Upper lobe of right lung (tissue), 1 donor: ENCODE results near the gene TBX10. TPM values are rescaled to one million over a fixed set of nuclear protein-coding genes. Genes with fewer than 3 reads are reported as not detected.
"Not testable (repeated sequence)": the region's sequence is repeated elsewhere in the genome, so short reads cannot be mapped to it uniquely, and the experiment has no call there.

Experiments
- ATAC-seq: fragments of 200-7000 bp; cut with Tn5 transposase; one replicate; pipeline ENCODE4 v1.9.1; 2020; ENCODE audit warnings: mild to moderate bottlenecking, moderate library complexity
- DNase-seq: peaks from one replicate; pipeline ENCODE4 v3.0.0-alpha.2; 2020
- H3K27ac ChIP-seq: fragments of 200-600 bp; one replicate; pipeline ENCODE4 v1.8.0; 2022
- H3K27me3 ChIP-seq: fragments of 200-600 bp; one replicate; pipeline ENCODE4 v1.8.0; 2022; ENCODE audit warnings: mild to moderate bottlenecking
- H3K36me3 ChIP-seq: fragments of 200-600 bp; one replicate; pipeline ENCODE4 v1.8.0; 2022
- H3K4me1 ChIP-seq: fragments of 200-600 bp; one replicate; pipeline ENCODE4 v1.8.0; 2022
- H3K4me3 ChIP-seq: fragments of 200-600 bp; one replicate; pipeline ENCODE4 v1.8.0; 2022; ENCODE audit warnings: mild to moderate bottlenecking
- H3K9me3 ChIP-seq: fragments of 200-600 bp; one replicate; pipeline ENCODE4 v1.8.0; 2022
- CTCF ChIP-seq: fragments of 200-600 bp; IDR thresholded peaks from one replicate; pipeline ENCODE4 v1.8.0; 2022; ENCODE audit warnings: antibody characterized with exemption
- intact Hi-C: fragments of 100-400 bp; cut with DNase I; formaldehyde crosslinking; loops from one replicate; pipeline ENCODE4 v1.11.0; 2022
- total RNA-seq: library from RNA; stranded (reverse); fragmentation: NEBNext Ultra II Directional; extraction: Animal tissue kit (Norgen Biotek cat#: 25700); gene quantifications from one replicate; pipeline ENCODE4 v1.2.1, GENCODE V29; 2021
- donor health status: DM: no; HTN: yes; CAD: no; lungs with severe emphysema.

TBX10 gene
- total RNA-seq, 1 donor from 2014 or later, result not detected

- DNase-seq, result peak; percentile 41
Observed at GRCh38 chr11:67627441-67627811, 12.1 kb downstream of the TBX10 start.

DNA sequence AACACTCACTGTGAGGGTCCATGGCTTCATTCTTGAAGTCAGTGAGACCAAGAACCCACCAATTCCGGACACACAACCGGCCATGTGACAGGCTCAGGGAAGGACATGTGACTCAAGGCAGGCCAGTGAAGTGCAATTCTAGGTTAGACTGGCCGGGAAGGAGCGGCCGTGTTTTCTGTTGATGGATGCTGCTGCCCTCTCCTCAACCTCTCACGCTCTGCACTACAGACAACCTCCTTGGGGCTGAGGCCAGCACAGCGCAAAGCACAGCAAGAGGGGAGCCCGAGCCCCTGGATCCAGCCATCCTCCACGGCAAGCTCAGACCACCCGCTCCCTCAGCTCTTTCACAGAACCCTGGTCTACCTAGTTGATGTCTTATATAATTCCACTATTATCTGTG is 12.6 kb downstream of the TBX10 start:
- H3K27me3 ChIP-seq, result no peaks in the 10 kb centered on the region
- H3K4me1 ChIP-seq, result peaks cover 6% of the 10 kb centered on the region
- no peaks in the 10 kb centered on the region for H3K36me3 ChIP-seq
- no peak overlapping the region for H3K4me3 ChIP-seq
- ATAC-seq (no peak), DNase-seq (no peak)
- TF ChIP-seq CTCF, result no peak
- H3K9me3 ChIP-seq, result no peaks in the 10 kb centered on the region
- intact Hi-C loops, result no loop called here
- no peak overlapping the region for H3K27ac ChIP-seq

More at GRCh38 chr11:67627441-67627811, 12.1 kb downstream of the TBX10 start:
- no peaks in the 10 kb centered on the region for H3K9me3 ChIP-seq
- H3K4me3 ChIP-seq, result no peak overlapping the region
- no peak for ATAC-seq
- peaks cover 6% of the 10 kb centered on the region for H3K4me1 ChIP-seq
- H3K27ac ChIP-seq, result no peak overlapping the region
- no peak for TF ChIP-seq CTCF
- intact Hi-C loops, result no loop called here
- H3K36me3 ChIP-seq, result no peaks in the 10 kb centered on the region
- H3K27me3 ChIP-seq, result no peaks in the 10 kb centered on the region

DNA sequence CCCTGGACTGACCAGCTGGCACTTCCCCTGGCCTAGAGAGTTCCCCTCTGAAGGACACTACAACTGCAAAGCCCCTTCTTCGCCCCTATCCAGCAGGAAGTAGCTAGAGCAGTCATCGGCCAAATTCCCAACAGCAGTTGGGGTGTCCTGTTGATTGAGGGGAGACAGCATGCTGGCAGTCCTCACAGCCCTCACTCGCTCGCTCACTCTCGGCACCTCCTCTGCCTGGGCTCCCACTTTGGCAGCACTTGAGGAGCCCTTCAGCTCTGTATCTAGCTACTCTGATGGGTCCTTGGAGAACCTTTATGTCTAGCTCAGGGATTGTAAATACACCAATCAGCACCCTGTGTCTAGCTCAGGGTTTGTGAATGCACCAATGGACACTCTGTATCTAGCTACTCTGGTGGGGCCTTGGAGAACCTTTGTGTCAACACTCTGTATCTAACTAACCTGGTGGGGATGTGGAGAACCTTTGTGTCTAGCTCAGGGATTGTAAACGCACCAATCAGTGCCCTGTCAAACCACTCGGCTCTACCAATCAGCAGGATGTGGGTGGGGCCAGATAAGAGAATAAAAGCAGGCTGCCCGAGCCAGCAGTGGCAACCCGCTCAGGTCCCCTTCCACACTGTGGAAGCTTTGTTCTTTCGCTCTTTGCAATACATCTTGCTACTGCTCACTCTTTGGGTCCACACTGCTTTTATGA is 13.3 kb downstream of the TBX10 start:
- DNase-seq, H3K4me1 ChIP-seq, intact Hi-C loops, H3K36me3 ChIP-seq, H3K4me3 ChIP-seq, ATAC-seq, H3K9me3 ChIP-seq, H3K27me3 ChIP-seq, H3K27ac ChIP-seq: not testable (repeated sequence)

DNA sequence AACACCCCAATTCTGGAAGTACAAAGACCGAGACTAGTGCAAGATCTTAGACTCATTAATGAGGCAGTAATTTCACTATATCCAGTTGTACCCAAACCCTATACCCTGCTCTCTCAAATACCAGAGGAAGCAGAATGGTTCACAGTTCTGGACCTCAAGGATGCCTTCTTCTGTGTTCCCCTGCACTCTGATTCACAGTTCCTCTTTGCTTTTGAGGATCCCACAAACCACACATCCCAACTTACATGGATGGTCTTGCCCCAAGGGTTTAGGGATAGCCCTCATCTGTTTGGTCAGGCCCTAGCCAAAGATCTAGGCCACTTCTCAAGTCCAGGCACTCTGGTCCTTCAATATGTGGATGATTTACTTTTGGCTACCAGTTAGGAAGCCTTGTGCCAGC is 15.8 kb downstream of the TBX10 start:
- ATAC-seq, result not testable (repeated sequence)

GRCh38 chr11:67622905-67623304 is 16.7 kb downstream of the TBX10 start:
- intact Hi-C loops, H3K4me1 ChIP-seq, H3K36me3 ChIP-seq, H3K27me3 ChIP-seq, H3K9me3 ChIP-seq, ATAC-seq, DNase-seq, H3K4me3 ChIP-seq, H3K27ac ChIP-seq: not testable (repeated sequence)

More for the DNA sequence above, 15.8 kb downstream of the TBX10 start:
- intact Hi-C loops, H3K4me3 ChIP-seq, H3K27me3 ChIP-seq, H3K9me3 ChIP-seq, H3K27ac ChIP-seq, H3K36me3 ChIP-seq, DNase-seq, H3K4me1 ChIP-seq: not testable (repeated sequence)

- H3K27me3 ChIP-seq, H3K4me3 ChIP-seq, H3K36me3 ChIP-seq, DNase-seq, H3K9me3 ChIP-seq, H3K4me1 ChIP-seq, intact Hi-C loops, ATAC-seq, H3K27ac ChIP-seq: not testable (repeated sequence)
Observed at GRCh38 chr11:67621928-67622327, 17.6 kb downstream of the TBX10 start.

- H3K36me3 ChIP-seq, H3K4me1 ChIP-seq, H3K9me3 ChIP-seq, intact Hi-C loops, ATAC-seq, H3K27me3 ChIP-seq, H3K27ac ChIP-seq, H3K4me3 ChIP-seq, DNase-seq: not testable (repeated sequence)
Observed at GRCh38 chr11:67620621-67621020, 18.9 kb downstream of the TBX10 start.

- ATAC-seq, intact Hi-C loops, H3K27me3 ChIP-seq, H3K9me3 ChIP-seq, DNase-seq, H3K36me3 ChIP-seq, H3K4me1 ChIP-seq, H3K4me3 ChIP-seq, H3K27ac ChIP-seq: not testable (repeated sequence)
Observed at GRCh38 chr11:67619683-67620618, 19.6 kb downstream of the TBX10 start.

GRCh38 chr11:67618901-67619659 is 20.5 kb downstream of the TBX10 start:
- DNase-seq, ATAC-seq, H3K4me1 ChIP-seq, H3K27ac ChIP-seq, H3K4me3 ChIP-seq, H3K9me3 ChIP-seq, intact Hi-C loops, H3K36me3 ChIP-seq, H3K27me3 ChIP-seq: not testable (repeated sequence)
